ENCODE measurements around the gene VASH1.

The VASH1 gene

DNA sequence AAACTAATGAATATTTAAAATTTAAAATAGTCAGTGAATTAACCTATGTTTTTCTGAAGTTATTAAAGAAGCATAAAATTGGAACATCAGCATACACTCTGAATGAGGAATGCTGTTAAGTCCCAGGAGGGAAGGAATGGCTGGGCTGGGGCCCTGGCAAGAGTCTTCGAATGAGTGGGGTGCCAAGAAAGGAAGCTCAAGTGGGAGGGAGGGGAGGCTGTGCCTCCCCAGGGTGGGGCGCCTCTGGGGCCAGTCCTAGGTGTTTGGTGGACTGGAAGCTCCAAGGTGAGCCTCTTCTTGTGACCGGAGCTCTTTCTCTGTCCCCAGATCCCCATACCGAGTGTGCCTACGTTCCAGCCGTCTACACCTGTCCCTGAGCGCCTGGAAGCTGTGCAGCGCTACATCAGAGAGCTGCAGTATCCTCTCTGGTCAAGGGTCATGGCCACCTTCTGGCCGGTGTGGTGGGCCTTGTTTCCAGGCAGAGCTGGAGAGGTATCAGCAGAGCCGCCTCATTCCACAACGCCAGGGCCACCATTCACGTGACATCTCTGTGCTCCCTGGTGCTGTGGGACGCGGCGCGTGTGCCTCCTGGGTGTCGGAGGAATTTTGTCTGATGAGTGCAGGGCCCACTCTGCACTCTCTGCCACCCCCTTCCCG is 8.5 kb downstream of the VASH1 start:
- TF ChIP-seq, protein P1, sequence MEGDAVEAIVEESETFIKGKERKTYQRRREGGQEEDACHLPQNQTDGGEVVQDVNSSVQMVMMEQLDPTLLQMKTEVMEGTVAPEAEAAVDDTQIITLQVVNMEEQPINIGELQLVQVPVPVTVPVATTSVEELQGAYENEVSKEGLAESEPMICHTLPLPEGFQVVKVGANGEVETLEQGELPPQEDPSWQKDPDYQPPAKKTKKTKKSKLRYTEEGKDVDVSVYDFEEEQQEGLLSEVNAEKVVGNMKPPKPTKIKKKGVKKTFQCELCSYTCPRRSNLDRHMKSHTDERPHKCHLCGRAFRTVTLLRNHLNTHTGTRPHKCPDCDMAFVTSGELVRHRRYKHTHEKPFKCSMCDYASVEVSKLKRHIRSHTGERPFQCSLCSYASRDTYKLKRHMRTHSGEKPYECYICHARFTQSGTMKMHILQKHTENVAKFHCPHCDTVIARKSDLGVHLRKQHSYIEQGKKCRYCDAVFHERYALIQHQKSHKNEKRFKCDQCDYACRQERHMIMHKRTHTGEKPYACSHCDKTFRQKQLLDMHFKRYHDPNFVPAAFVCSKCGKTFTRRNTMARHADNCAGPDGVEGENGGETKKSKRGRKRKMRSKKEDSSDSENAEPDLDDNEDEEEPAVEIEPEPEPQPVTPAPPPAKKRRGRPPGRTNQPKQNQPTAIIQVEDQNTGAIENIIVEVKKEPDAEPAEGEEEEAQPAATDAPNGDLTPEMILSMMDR (IDR thresholded peaks at IDR 0.05; ENCODE audit: extremely low read depth, missing control alignments), result no peak
- DNase-seq (ENCODE audit: low spot score), result no peak

DNA sequence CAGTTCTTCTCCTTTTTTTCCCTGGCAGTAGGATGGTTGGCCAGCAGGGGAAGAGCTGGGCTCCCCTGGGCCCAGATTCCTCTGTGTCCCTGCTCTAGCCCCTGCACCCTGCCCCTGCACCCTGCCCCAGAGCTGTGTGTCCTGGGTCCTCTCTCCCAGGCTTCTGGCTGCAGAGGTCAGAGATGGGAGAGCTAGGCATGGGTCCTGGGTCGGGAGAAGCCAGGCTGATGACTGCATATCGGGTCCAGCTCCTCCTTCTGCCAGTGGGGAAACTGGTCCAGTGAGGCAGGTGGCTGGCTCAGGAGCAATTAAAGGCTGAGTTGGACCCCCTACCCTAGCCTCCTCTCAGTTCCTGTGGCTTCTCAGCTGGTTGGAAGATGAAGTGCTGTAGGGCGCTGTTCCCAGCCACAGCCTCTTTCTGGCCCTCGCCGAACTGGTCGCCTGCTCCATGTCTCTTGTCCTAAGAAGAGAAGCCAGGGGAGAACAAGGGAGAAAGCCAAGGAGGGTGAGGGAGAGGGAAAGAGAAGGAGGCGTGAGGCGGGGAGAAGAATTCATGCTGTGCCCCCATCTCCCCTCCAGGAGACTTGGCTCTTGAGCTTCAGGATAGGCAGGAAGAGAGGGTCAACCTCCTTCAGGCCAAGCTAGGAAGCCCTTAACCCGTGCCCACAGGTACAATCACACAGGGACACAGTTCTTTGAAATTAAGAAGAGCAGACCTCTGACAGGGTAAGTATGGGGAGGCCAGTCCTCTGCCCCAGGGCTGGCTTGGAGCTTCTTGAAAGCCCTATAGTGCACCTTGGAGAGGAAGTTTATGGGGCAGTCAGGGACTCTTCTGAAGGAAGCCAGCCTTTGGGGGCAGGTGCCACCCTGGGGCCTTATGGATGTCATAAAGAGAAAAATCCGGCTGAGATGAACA is 9.5 kb downstream of the VASH1 start:
- DNase-seq (ENCODE audit: low spot score), result no peak
- TF ChIP-seq, protein P1 (IDR thresholded peaks at IDR 0.05; ENCODE audit: extremely low read depth, missing control alignments), result no peak

DNA sequence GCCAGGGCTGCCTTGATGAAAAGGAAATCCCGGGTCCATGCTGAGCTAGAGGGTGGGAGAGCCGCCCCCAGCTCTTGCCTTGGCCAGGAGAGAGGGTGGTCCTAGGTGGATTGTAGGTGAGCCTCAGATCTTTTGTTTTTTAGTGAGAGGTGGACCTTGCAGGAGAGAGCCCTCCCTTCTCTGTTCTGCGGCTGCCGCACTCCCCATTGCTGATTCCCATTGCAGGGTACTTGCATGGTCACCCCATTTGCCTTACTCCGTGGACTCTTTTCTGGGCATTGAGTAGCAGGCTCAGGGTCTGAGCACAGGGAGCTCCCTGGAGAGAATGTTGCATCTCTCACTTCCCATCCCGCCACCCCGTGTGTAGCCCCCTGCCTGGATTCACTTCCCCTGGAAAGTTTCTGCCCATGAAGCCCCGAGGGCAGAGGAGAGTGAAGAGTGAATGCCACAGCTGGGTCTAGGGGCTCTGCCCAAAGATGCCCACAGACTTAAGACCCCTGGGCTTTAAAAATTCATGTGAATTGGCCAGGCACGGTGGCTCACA is 10.2 kb downstream of the VASH1 start:
- no peak for DNase-seq (ENCODE audit: low spot score)
- TF ChIP-seq, protein P1 (IDR thresholded peaks at IDR 0.05; ENCODE audit: extremely low read depth, missing control alignments), result no peak

DNA sequence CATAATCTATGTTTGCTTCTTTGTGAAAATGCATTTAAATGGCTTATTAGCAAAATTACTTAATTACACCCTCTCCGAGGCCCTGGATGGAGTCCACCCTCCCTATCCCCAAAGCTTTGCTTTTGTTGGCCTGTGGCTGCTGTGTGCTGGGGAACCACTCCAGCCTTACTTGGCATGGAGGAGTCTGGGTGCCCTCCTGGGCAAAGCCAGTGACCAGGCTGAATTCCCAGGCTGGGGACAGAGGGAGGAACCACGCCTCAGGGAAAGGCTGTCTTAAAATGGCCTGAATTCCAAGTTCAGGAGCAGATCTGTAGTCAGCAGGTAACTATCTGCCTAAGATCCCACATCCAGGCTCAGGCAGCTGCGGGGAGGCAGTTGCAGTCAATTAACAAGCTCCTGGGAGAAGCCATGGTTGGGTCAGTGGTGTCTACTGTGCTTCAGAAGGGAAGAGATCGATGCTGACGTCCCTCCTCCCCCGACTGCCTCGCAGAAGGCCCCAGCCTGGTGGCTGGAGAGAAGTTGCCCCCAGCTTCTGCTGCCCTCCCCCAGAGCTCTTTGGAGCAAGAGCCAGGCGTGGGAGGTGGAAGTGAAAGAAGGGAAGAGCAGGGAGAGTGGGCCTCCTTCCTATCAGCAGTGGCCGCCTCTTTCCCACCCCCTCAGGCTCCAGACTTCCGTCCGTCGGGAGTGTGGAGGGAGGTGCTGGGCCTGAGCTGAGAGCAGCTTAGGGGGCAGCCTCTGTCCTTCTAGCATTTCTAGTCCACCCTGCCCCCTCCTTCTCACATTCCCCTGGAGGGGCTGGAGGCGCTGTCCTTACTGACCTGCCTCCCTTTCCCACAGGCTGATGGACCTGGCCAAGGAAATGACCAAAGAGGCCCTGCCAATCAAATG is 11.3 kb downstream of the VASH1 start:
- no peak for DNase-seq (ENCODE audit: low spot score)

DNA sequence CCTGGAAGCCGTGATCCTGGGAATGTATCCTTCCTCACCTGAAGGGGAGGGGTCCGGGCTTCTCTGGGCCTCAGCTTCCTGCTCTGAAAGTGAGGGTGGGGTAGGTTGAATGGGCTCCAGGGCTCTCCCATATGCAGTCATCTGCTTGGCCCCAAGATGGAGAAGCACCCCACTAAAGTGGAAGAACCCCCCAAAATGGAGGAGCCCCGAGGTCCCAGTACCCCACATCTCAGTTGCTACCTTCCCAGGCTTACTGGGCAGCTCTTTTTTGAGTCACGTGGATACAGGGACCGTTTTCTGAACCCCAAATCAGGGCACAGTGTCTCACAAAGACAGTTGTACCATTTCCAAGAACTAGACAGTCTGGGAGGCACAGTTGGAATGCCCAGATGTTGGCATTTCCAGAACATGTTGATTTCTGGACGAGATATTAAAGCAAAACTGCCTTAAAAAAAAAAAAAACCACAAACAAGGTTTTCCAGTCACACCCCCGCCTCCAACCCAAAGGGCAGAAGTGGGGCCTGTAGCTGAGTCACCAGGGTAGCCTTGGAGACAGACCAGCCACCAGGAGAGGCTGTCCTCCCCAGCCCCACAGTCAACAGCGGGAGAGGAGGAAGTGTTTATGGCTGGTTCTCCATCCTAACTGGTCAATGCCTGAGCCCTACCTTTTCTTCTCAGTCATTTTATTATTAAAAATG is 12.1 kb downstream of the VASH1 start:
- TF ChIP-seq, protein P1 (IDR thresholded peaks at IDR 0.05; ENCODE audit: extremely low read depth, missing control alignments), result no peak
- no peak for DNase-seq (ENCODE audit: low spot score)

More for the DNA sequence above, 11.3 kb downstream of the VASH1 start:
- TF ChIP-seq, protein P1 (IDR thresholded peaks at IDR 0.05; ENCODE audit: extremely low read depth, missing control alignments), result no peak

DNA sequence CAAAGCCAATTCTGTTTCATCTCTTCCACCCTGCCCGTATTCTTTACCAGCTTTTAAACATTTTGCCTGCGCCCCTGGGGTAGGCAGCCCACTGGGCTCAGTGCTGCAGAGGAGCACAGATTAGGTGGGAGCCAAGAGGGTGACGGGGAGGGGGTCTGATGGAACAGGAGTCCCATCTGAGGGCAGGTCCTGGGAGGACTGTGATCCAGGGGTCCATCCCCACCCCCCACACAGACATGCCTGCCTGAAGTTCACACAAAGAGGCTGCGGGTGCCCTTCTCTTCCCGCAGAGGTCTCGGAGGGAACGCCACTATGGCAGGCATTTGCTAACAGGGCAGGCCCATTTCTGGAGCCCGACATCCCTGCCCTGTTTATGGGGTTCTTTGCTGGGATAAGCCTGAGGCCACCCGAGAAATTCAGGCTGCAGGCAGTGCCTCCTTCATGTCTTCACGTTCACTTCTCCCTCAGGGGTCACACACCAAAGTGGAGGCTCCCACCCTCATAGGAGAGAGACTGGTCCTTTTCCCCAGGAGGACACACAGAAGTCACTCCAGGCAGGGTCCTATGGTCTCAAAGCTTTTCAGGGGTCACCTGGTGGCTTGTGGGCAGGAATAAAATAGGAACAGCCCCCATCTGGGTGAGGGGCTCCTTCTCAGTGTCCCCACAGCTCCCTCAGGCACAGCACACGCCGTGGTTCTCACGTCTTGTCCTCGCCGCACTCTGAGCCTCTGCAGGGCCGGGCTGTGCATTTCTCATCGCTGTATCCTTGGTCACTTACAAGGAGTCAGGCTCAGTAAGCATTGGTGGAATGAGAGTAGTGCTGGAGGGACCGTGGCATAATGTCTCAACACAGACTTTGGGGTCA is 12.9 kb downstream of the VASH1 start:
- no peak for DNase-seq (ENCODE audit: low spot score)
- TF ChIP-seq, protein P1 (IDR thresholded peaks at IDR 0.05; ENCODE audit: extremely low read depth, missing control alignments), result no peak
